ENCODE results near the gene ZNF273.

DNA sequence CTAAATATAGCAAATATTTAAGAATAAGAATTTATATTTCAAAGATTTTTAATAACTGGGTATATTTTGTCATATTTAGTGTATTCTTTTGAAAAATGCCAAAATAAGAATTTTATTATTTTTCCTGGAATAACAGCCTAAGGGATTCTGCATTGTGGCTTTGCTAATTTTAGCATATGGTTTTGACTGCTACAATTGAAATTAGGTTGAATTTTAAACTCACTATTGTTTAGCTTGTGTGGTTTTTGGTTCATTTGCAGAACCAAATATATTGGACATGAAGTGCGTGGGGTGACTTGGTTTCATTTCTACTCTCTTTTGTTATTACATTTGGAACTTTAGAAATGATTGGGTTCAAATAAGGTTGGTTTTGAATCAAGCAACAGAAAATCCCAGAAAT, 35.5 kb downstream of the ZNF273 start:
- TF ChIP-seq, protein P1, sequence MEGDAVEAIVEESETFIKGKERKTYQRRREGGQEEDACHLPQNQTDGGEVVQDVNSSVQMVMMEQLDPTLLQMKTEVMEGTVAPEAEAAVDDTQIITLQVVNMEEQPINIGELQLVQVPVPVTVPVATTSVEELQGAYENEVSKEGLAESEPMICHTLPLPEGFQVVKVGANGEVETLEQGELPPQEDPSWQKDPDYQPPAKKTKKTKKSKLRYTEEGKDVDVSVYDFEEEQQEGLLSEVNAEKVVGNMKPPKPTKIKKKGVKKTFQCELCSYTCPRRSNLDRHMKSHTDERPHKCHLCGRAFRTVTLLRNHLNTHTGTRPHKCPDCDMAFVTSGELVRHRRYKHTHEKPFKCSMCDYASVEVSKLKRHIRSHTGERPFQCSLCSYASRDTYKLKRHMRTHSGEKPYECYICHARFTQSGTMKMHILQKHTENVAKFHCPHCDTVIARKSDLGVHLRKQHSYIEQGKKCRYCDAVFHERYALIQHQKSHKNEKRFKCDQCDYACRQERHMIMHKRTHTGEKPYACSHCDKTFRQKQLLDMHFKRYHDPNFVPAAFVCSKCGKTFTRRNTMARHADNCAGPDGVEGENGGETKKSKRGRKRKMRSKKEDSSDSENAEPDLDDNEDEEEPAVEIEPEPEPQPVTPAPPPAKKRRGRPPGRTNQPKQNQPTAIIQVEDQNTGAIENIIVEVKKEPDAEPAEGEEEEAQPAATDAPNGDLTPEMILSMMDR (conservative IDR thresholded peaks at IDR 0.05; ENCODE audit: low read length) = no peak
- TF ChIP-seq EZH2phosphoT487 (IDR thresholded peaks at IDR 0.05; ENCODE audit: borderline replicate concordance, low read depth, low read length) = no peak

Data from OCI-LY7 (cell line).